Activated naive CD4-positive, alpha-beta T cell treated with anti-CD3 and anti-CD28 coated beads, Interleukin-2, amount 50 U/mL, for 24 hours (primary cell): Measurements from ENCODE around the gene PCDH9.
"Not testable (repeated sequence)": the region's sequence is repeated elsewhere in the genome, so short reads cannot be mapped to it uniquely, and the experiment has no call there.

Experiments used
- H3K27ac Mint-ChIP-seq: one replicate; pipeline ENCODE4 v1.8.0; 2021; ENCODE audit warnings: mild to moderate bottlenecking, mixed read lengths
- H3K27me3 Mint-ChIP-seq: one replicate; pipeline ENCODE4 v1.8.0; 2021; ENCODE audit warnings: mixed read lengths
- H3K36me3 Mint-ChIP-seq: one replicate; pipeline ENCODE4 v1.8.0; 2021; ENCODE audit warnings: mixed read lengths
- H3K4me1 Mint-ChIP-seq: one replicate; pipeline ENCODE4 v1.8.0; 2021; ENCODE audit warnings: mixed read lengths
- H3K4me3 Mint-ChIP-seq: one replicate; pipeline ENCODE4 v1.8.0; 2021; ENCODE audit warnings: mild to moderate bottlenecking, mixed read lengths
- H3K9me3 Mint-ChIP-seq: one replicate; pipeline ENCODE4 v1.8.0; 2021; ENCODE audit warnings: mixed read lengths

The PCDH9 gene

GRCh38 chr13:66794340-66795031, 435.6 kb downstream of the PCDH9 start:
- H3K4me1 Mint-ChIP-seq, result no peaks in the 10 kb centered on the region
- H3K9me3 Mint-ChIP-seq, result no peaks in the 10 kb centered on the region
- no peaks in the 10 kb centered on the region for H3K36me3 Mint-ChIP-seq
- no peaks in the 10 kb centered on the region for H3K27me3 Mint-ChIP-seq
- no peak overlapping the region for H3K27ac Mint-ChIP-seq
- no peak overlapping the region for H3K4me3 Mint-ChIP-seq

DNA sequence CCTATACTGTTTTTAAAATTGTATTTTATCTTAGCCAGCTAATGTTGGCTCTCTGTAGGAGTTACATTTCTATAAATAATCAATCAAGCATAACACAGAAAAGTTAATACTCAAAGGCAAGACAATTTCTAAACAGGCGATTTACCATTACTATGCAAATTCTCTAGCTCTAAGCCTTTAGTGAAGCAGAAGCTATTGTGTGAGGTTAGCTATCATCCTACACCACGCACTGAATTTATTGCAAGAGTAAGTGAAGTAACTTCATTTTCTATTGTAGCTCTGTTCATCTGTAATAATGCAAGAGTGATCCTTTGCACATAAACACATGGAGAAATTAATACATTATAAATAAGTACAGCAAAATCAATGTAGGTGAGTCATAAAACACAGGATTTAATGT, 439.3 kb downstream of the PCDH9 start:
- H3K36me3 Mint-ChIP-seq, result no peaks in the 10 kb centered on the region
- H3K27me3 Mint-ChIP-seq, result no peaks in the 10 kb centered on the region
- no peaks in the 10 kb centered on the region for H3K9me3 Mint-ChIP-seq
- no peak overlapping the region for H3K4me3 Mint-ChIP-seq
- H3K4me1 Mint-ChIP-seq, result no peaks in the 10 kb centered on the region
- no peak overlapping the region for H3K27ac Mint-ChIP-seq

DNA sequence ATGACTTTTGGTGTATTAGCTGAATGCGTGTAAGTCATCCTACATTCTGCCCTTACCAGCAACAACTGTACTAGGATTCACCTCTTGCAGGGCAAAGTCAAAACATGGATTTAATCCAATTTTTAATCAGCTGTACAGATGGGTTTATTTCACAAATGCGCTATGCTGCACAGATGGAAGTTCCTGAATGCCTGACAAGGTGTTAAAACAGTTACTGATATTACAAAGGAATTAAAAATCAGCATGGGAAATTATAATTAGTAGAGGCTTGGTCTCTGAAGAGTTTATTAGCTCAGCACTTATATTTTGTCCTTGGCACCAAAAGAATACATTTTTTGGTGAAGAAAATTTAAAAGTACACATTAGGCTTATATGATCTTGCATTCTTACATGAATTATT, 448.9 kb downstream of the PCDH9 start:
- H3K36me3 Mint-ChIP-seq, result no peaks in the 10 kb centered on the region
- H3K4me1 Mint-ChIP-seq, result no peaks in the 10 kb centered on the region
- H3K9me3 Mint-ChIP-seq, result no peaks in the 10 kb centered on the region
- H3K4me3 Mint-ChIP-seq, result no peak overlapping the region
- H3K27ac Mint-ChIP-seq, result no peak overlapping the region
- H3K27me3 Mint-ChIP-seq, result no peaks in the 10 kb centered on the region

DNA sequence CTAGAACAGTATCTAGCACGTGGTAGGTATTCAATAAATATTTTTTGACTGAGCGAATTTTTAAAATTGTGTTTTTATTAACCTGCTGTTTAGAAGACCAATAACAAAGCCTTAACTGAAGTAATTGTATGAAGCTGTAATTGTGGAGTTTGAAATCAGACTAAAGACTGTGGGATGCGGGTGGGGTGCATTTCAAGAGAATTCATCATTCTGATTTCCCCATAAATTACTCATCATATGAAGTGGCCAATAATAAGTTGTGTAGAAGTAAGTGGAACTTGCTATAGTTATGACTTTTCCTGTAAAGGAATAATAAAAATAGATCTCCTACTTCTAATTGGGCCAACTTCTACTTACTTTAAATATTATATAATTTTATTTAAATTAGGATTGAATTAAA, 449.3 kb downstream of the PCDH9 start:
- Mint-ChIP-seq H3K27me3 (no peaks in the 10 kb centered on the region), H3K9me3 (no peaks in the 10 kb centered on the region), H3K4me3 (no peak overlapping the region), H3K27ac (no peak overlapping the region), H3K36me3 (no peaks in the 10 kb centered on the region), H3K4me1 (no peaks in the 10 kb centered on the region)

- no peaks in the 10 kb centered on the region for H3K36me3 Mint-ChIP-seq
- no peaks in the 10 kb centered on the region for H3K4me1 Mint-ChIP-seq
- H3K27me3 Mint-ChIP-seq, result no peaks in the 10 kb centered on the region
- H3K4me3 Mint-ChIP-seq, result no peak overlapping the region
- no peaks in the 10 kb centered on the region for H3K9me3 Mint-ChIP-seq
- H3K27ac Mint-ChIP-seq, result no peak overlapping the region
These were observed 451.7 kb downstream of the PCDH9 start for GRCh38 chr13:66778461-66778860.

GRCh38 chr13:66775196-66775595, 454.9 kb downstream of the PCDH9 start:
- H3K27me3 Mint-ChIP-seq, result no peaks in the 10 kb centered on the region
- no peak overlapping the region for H3K27ac Mint-ChIP-seq
- no peaks in the 10 kb centered on the region for H3K4me1 Mint-ChIP-seq
- no peaks in the 10 kb centered on the region for H3K36me3 Mint-ChIP-seq
- H3K9me3 Mint-ChIP-seq, result no peaks in the 10 kb centered on the region
- no peak overlapping the region for H3K4me3 Mint-ChIP-seq

GRCh38 chr13:66774046-66774445, 456.1 kb downstream of the PCDH9 start:
- no peaks in the 10 kb centered on the region for H3K4me1 Mint-ChIP-seq
- no peaks in the 10 kb centered on the region for H3K9me3 Mint-ChIP-seq
- no peaks in the 10 kb centered on the region for H3K36me3 Mint-ChIP-seq
- no peak overlapping the region for H3K4me3 Mint-ChIP-seq
- no peak overlapping the region for H3K27ac Mint-ChIP-seq
- H3K27me3 Mint-ChIP-seq, result no peaks in the 10 kb centered on the region

GRCh38 chr13:66765559-66765958, 464.6 kb downstream of the PCDH9 start:
- Mint-ChIP-seq H3K27ac (no peak overlapping the region), H3K27me3 (no peaks in the 10 kb centered on the region), H3K36me3 (peaks cover 2% of the 10 kb centered on the region), H3K9me3 (peaks cover 11% of the 10 kb centered on the region), H3K4me1 (no peaks in the 10 kb centered on the region), H3K4me3 (no peak overlapping the region)

GRCh38 chr13:66760678-66761077, 469.5 kb downstream of the PCDH9 start:
- not testable (repeated sequence) for H3K4me1 Mint-ChIP-seq, H3K27me3 Mint-ChIP-seq, H3K36me3 Mint-ChIP-seq, H3K27ac Mint-ChIP-seq, H3K4me3 Mint-ChIP-seq
- peaks cover 11% of the 10 kb centered on the region for H3K9me3 Mint-ChIP-seq

GRCh38 chr13:66759919-66760318, 470.2 kb downstream of the PCDH9 start:
- H3K4me1 Mint-ChIP-seq, result no peaks in the 10 kb centered on the region
- H3K27ac Mint-ChIP-seq, result no peak overlapping the region
- peaks cover 2% of the 10 kb centered on the region for H3K36me3 Mint-ChIP-seq
- H3K27me3 Mint-ChIP-seq, result no peaks in the 10 kb centered on the region
- H3K9me3 Mint-ChIP-seq, result peaks cover 11% of the 10 kb centered on the region
- H3K4me3 Mint-ChIP-seq, result no peak overlapping the region

GRCh38 chr13:66751691-66752090, 478.4 kb downstream of the PCDH9 start:
- Mint-ChIP-seq H3K9me3 (no peaks in the 10 kb centered on the region), H3K4me3 (no peak overlapping the region), H3K4me1 (no peaks in the 10 kb centered on the region), H3K27me3 (no peaks in the 10 kb centered on the region), H3K27ac (no peak overlapping the region), H3K36me3 (no peaks in the 10 kb centered on the region)

DNA sequence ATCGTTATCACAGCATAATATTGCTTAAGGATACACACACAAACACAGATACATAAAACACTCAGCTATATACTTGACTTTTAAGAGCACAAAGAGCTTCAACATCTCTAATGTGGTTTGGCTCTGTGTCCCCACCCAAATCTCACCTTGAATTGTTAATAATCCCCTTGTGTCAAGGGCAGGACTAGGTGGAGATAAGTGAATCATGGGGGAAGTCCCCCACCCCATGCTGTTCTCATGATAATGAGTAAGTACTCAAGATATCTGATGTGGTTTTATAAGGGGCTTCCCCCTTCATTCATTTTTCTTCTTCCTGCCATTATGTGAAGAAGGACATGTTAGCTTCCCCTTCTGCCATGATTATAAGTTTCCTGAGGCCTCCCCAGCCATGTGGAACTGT, 481.4 kb downstream of the PCDH9 start:
- no peaks in the 10 kb centered on the region for H3K27me3 Mint-ChIP-seq
- no peaks in the 10 kb centered on the region for H3K9me3 Mint-ChIP-seq
- H3K36me3 Mint-ChIP-seq, result no peaks in the 10 kb centered on the region
- no peak overlapping the region for H3K27ac Mint-ChIP-seq
- no peaks in the 10 kb centered on the region for H3K4me1 Mint-ChIP-seq
- H3K4me3 Mint-ChIP-seq, result no peak overlapping the region

DNA sequence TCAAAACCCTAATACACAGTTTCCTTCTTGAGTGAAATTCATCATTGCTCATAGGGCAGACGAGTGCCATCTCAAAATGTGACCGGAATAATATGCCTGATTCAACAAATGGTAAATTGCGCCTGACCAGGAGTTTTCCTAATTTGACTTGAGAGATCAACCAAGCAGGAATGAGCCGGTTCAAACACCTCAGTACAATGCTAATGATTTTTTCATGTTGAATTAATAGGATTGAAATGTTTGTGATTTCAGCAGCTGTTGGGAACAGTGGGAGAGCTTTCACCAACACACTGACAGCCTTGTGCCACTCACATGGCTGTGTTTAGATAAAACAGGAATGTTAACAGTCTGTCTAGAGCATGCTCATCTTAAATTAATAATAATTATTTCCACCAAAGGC, 484.8 kb downstream of the PCDH9 start:
- Mint-ChIP-seq H3K9me3 (no peaks in the 10 kb centered on the region), H3K27me3 (no peaks in the 10 kb centered on the region), H3K27ac (no peak overlapping the region)

GRCh38 chr13:66723576-66723975, 506.6 kb downstream of the PCDH9 start:
- Mint-ChIP-seq H3K9me3 (no peaks in the 10 kb centered on the region), H3K4me1 (no peaks in the 10 kb centered on the region), H3K4me3 (no peak overlapping the region), H3K36me3 (no peaks in the 10 kb centered on the region), H3K27me3 (no peaks in the 10 kb centered on the region), H3K27ac (no peak overlapping the region)

More for the DNA sequence above, 484.8 kb downstream of the PCDH9 start:
- Mint-ChIP-seq H3K4me1 (no peaks in the 10 kb centered on the region), H3K36me3 (no peaks in the 10 kb centered on the region), H3K4me3 (no peak overlapping the region)

DNA sequence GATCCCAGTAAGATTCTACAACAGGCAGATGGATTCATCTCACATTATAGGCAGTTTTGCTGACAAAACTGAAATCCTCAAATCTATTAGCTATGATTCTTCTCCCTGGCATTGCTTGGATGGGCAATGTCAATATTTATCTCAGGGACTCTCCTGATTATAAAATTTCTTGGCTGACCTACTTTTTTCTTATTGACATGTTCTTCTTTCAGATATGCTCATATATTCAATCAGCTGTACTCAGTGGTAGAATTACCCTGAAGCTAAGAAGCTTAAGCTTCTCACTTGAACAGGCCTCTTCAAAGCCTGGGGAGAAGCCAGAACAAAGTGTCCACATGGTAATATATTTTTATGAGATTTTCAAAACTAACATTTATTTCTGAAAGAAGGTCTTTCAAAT, 513.6 kb downstream of the PCDH9 start:
- H3K27me3 Mint-ChIP-seq, result no peaks in the 10 kb centered on the region
- no peak overlapping the region for H3K4me3 Mint-ChIP-seq
- H3K9me3 Mint-ChIP-seq, result no peaks in the 10 kb centered on the region
- H3K27ac Mint-ChIP-seq, result no peak overlapping the region
- H3K4me1 Mint-ChIP-seq, result no peaks in the 10 kb centered on the region
- H3K36me3 Mint-ChIP-seq, result no peaks in the 10 kb centered on the region

- H3K4me3 Mint-ChIP-seq, result no peak overlapping the region
- H3K4me1 Mint-ChIP-seq, result no peaks in the 10 kb centered on the region
- H3K27me3 Mint-ChIP-seq, result no peaks in the 10 kb centered on the region
- no peaks in the 10 kb centered on the region for H3K36me3 Mint-ChIP-seq
- no peak overlapping the region for H3K27ac Mint-ChIP-seq
- no peaks in the 10 kb centered on the region for H3K9me3 Mint-ChIP-seq
These were observed 515.3 kb downstream of the PCDH9 start for GRCh38 chr13:66714795-66715194.

DNA sequence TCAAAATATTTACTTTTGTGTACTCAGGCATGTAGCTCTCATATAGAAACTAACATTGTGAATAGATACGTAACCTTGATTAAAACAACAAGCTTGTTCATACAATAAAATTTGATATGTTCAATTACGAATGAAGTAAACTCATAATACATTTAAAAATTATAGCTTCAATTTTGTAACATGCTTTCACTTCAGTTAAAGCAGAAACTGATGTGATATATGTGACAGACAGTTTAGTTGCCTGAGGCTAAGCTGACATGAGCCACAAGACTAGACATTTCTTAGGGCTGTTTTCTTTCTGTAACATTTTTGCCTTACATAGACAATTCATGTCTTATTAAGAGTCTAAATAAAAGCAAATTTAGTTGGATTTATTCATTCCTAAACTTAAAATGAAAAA, 526.0 kb downstream of the PCDH9 start:
- Mint-ChIP-seq H3K36me3 (no peaks in the 10 kb centered on the region), H3K4me3 (no peak overlapping the region), H3K27me3 (no peaks in the 10 kb centered on the region), H3K27ac (no peak overlapping the region), H3K4me1 (no peaks in the 10 kb centered on the region), H3K9me3 (peaks cover 4% of the 10 kb centered on the region)
